HG02870 (cell line): ENCODE data around the gene SECTM1.

Source experiments
- ATAC-seq: cut with Tn5 transposase; IDR thresholded peaks from one replicate; pipeline ENCODE4 v1.9.1; 2021; ENCODE audit warnings: mild to moderate bottlenecking, moderate library complexity; ENCODE audit not compliant: unreplicated experiment

Gene SECTM1

GRCh38 chr17:82317394-82318168 is 16.0 kb downstream of the SECTM1 start, which contains the start of gene CD7:
TSS of gene CD7 (minus strand) at chr17:82317608. CDS start at chr17:82317495, 113 bp downstream.
- ATAC-seq = no peak

- no peak for ATAC-seq
Measured at GRCh38 chr17:82316651-82317393, 16.7 kb downstream of the SECTM1 start.

- ATAC-seq = no peak
Measured at GRCh38 chr17:82315703-82316358, 17.7 kb downstream of the SECTM1 start.

- ATAC-seq = no peak
Measured at GRCh38 chr17:82314727-82315605, 18.6 kb downstream of the SECTM1 start.

- ATAC-seq = no peak
Measured at GRCh38 chr17:82314012-82314726, 19.4 kb downstream of the SECTM1 start.

GRCh38 chr17:82313195-82314011 is 20.2 kb downstream of the SECTM1 start:
- ATAC-seq = no peak

- no peak for ATAC-seq
Measured at GRCh38 chr17:82311971-82312370, 21.6 kb downstream of the SECTM1 start.

- no peak for ATAC-seq
Measured at GRCh38 chr17:82310877-82311276, 22.7 kb downstream of the SECTM1 start.

- ATAC-seq = no peak
Measured at GRCh38 chr17:82309656-82310570, 23.7 kb downstream of the SECTM1 start.

- ATAC-seq = no peak
Measured at GRCh38 chr17:82305727-82306300, 27.8 kb downstream of the SECTM1 start.

GRCh38 chr17:82304826-82305726 is 28.5 kb downstream of the SECTM1 start:
- ATAC-seq = no peak

- ATAC-seq = no peak
Measured at GRCh38 chr17:82303944-82304808, 29.4 kb downstream of the SECTM1 start.

GRCh38 chr17:82302991-82303943 is 30.3 kb downstream of the SECTM1 start:
- ATAC-seq = no peak

- ATAC-seq = no peak
Measured at GRCh38 chr17:82302568-82302963, 31.0 kb downstream of the SECTM1 start.
